ENCODE data around the gene TMEM131. TPM values are rescaled to one million over a fixed set of nuclear protein-coding genes. Genes with fewer than 3 reads are reported as not detected.

TMEM131 gene
- total RNA-seq, 1 donor from 2014 or later = 31.4 TPM

GRCh38 chr2:97765933-97766332 is 229.8 kb downstream of the TMEM131 start:
- Mint-ChIP-seq H3K4me3 (ENCODE audit: unreplicated experiment) (no peak overlapping the region), H3K27me3 (ENCODE audit: low read depth) (no peaks in the 10 kb centered on the region)
- TF ChIP-seq, protein P1, sequence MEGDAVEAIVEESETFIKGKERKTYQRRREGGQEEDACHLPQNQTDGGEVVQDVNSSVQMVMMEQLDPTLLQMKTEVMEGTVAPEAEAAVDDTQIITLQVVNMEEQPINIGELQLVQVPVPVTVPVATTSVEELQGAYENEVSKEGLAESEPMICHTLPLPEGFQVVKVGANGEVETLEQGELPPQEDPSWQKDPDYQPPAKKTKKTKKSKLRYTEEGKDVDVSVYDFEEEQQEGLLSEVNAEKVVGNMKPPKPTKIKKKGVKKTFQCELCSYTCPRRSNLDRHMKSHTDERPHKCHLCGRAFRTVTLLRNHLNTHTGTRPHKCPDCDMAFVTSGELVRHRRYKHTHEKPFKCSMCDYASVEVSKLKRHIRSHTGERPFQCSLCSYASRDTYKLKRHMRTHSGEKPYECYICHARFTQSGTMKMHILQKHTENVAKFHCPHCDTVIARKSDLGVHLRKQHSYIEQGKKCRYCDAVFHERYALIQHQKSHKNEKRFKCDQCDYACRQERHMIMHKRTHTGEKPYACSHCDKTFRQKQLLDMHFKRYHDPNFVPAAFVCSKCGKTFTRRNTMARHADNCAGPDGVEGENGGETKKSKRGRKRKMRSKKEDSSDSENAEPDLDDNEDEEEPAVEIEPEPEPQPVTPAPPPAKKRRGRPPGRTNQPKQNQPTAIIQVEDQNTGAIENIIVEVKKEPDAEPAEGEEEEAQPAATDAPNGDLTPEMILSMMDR (IDR thresholded peaks at IDR 0.05) = no peak

DNA sequence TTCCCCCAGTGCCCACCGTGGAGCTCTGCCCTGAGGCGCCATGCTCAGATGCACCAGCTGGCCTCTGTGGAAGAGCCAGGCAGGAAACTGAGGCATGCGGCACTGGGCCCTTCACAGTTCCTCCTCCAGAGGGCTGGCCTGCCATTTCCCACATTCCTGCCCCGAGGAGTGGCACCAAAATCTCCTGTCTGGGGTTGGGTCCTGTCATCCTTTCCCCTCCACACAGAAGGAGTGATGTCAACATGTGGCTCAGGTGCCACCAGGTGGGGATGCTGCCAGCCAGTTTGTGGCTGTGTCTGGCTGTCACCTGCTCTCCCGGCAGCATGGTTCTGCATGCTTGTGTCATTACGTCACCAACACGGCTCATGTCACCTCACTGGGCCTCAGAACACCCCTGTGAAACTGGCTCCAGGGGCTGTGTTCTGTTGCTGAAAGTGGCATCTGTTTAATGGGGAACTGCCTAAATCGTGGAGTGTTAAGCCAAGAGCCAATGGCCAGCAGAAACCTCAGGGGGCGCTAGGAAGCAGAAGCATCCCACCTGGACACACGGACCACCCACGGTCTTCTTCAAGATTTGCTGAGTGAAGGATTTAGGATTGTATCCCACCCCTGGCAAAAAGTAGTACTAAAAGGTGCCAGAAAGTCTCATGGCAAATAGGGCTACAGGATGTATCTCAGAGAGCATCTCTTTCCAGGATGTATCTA is 231.0 kb downstream of the TMEM131 start:
- TF ChIP-seq, protein P1 (IDR thresholded peaks at IDR 0.05) = no peak
- no peak for DNase-seq (ENCODE audit: low spot score)
- no peaks in the 10 kb centered on the region for H3K9me3 Mint-ChIP-seq (ENCODE audit: low read depth)
- no peaks in the 10 kb centered on the region for H3K27me3 Mint-ChIP-seq (ENCODE audit: low read depth)
- no peak overlapping the region for H3K4me3 Mint-ChIP-seq (ENCODE audit: unreplicated experiment)
- no peak overlapping the region for H3K27ac Mint-ChIP-seq (ENCODE audit: unreplicated experiment)
- peaks cover 8% of the 10 kb centered on the region for H3K4me1 Mint-ChIP-seq (ENCODE audit: low read depth)
- H3K36me3 Mint-ChIP-seq (ENCODE audit: low read depth) = peaks cover 30% of the 10 kb centered on the region

More at GRCh38 chr2:97765933-97766332, 229.8 kb downstream of the TMEM131 start:
- H3K36me3 Mint-ChIP-seq (ENCODE audit: low read depth) = peaks cover 23% of the 10 kb centered on the region
- DNase-seq (ENCODE audit: low spot score) = no peak
- H3K9me3 Mint-ChIP-seq (ENCODE audit: low read depth) = no peaks in the 10 kb centered on the region
- H3K27ac Mint-ChIP-seq (ENCODE audit: unreplicated experiment) = no peak overlapping the region
- H3K4me1 Mint-ChIP-seq (ENCODE audit: low read depth) = peaks cover 8% of the 10 kb centered on the region

DNA sequence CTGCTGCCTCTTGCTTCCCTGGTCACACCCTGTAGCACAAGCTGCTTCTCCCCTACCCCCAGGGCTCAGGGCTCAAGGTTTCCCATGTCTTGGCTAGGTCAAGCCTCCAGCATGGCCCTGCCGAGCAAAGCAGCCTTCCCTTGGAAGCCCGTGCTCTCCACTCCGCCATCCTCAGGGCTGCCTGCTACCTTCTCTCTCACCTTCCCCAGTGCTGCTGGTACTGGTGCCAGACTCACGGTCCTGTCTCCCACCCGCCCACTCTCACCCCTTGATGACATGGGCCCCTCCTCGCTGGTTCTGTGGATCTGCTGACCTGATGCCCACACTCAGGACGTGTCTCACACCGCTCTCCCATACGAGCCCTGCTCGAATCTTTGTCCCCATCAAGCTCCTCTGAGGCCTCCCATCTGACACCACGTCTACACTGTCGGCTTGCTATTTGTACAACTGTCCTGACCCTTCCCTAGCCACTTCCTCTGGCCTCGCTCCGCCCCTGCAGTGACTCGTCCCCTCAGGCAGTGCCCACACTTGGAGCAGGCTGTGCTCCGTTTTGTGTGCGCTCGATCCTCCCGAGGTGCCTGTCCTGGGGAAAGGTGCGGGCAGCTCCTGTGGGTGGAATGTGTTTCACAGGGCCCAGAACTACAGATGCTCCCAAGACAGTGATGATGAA is 232.4 kb downstream of the TMEM131 start:
- Mint-ChIP-seq H3K27me3 (ENCODE audit: low read depth) (no peaks in the 10 kb centered on the region), H3K27ac (ENCODE audit: unreplicated experiment) (no peak overlapping the region), H3K4me1 (ENCODE audit: low read depth) (peaks cover 6% of the 10 kb centered on the region), H3K9me3 (ENCODE audit: low read depth) (no peaks in the 10 kb centered on the region), H3K4me3 (ENCODE audit: unreplicated experiment) (no peak overlapping the region), H3K36me3 (ENCODE audit: low read depth) (peaks cover 38% of the 10 kb centered on the region)
- TF ChIP-seq, protein P1 (IDR thresholded peaks at IDR 0.05) = no peak
- no peak for DNase-seq (ENCODE audit: low spot score)

DNA sequence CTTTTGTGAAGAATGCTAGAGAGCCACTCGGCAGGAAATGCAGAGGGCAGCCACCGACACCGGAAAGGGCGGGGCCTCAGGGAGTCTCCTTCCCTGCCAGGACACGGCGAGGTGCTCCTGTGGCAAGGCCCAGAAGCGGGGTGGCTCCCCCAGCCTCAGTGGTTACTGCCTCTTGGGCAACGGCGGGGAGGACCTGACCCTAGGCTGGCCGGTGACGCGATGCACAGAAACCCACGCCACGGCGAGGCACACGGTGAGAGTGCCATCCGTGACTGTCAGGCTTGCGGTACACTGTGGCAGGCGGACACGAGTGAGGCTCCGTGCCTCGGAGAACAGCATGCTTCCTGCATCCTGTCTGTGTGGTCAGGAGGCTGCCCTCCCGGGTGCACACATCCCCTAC is 234.6 kb downstream of the TMEM131 start:
- H3K9me3 Mint-ChIP-seq (ENCODE audit: low read depth) = no peaks in the 10 kb centered on the region
- no peaks in the 10 kb centered on the region for H3K27me3 Mint-ChIP-seq (ENCODE audit: low read depth)
- H3K36me3 Mint-ChIP-seq (ENCODE audit: low read depth) = peaks cover 43% of the 10 kb centered on the region
- TF ChIP-seq, protein P1 (IDR thresholded peaks at IDR 0.05) = no peak
- H3K4me3 Mint-ChIP-seq (ENCODE audit: unreplicated experiment) = no peak overlapping the region
- H3K27ac Mint-ChIP-seq (ENCODE audit: unreplicated experiment) = no peak overlapping the region
- H3K4me1 Mint-ChIP-seq (ENCODE audit: low read depth) = peaks cover 4% of the 10 kb centered on the region
- DNase-seq (ENCODE audit: low spot score) = no peak

- Mint-ChIP-seq H3K27ac (ENCODE audit: unreplicated experiment) (no peak overlapping the region), H3K4me1 (ENCODE audit: low read depth) (peaks cover 4% of the 10 kb centered on the region), H3K36me3 (ENCODE audit: low read depth) (peaks cover 42% of the 10 kb centered on the region), H3K9me3 (ENCODE audit: low read depth) (no peaks in the 10 kb centered on the region), H3K4me3 (ENCODE audit: unreplicated experiment) (no peak overlapping the region), H3K27me3 (ENCODE audit: low read depth) (no peaks in the 10 kb centered on the region)
- no peak for DNase-seq (ENCODE audit: low spot score)
- TF ChIP-seq, protein P1 (IDR thresholded peaks at IDR 0.05) = no peak
Measured at GRCh38 chr2:97760480-97761049, 235.2 kb downstream of the TMEM131 start.

Measured in chondrocyte (in vitro differentiated cells).